Bone marrow (tissue), 2 donors: ENCODE data around the gene IMMT.
"Not testable (repeated sequence)": the region's sequence is repeated elsewhere in the genome, so short reads cannot be mapped to it uniquely, and the experiment has no call there.

Experiments
- DNase-seq, 2 donors: peaks; one replicate each; lab custom pipeline; 2025; lab: John Stamatoyannopoulos, UW

Gene IMMT

DNA sequence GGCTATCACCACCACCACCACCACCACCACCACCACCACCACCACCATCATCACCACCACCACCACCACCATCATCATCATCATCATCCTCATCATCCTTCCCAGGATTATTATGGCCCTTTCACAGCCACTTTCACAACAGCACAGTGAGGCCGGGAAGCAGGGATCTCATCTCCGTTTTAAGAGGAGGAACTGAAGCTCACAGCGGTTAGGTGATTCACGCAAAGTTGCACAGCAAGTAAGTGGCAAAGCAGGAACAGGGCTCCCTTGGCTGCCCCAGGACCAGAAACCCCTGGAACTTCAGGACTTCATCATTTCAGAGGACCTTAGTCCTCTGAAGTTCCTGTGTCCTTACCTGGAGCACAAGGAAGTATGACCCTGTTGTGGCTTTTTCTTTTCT is 30.8 kb upstream of the IMMT start:
- no peak for DNase-seq

DNA sequence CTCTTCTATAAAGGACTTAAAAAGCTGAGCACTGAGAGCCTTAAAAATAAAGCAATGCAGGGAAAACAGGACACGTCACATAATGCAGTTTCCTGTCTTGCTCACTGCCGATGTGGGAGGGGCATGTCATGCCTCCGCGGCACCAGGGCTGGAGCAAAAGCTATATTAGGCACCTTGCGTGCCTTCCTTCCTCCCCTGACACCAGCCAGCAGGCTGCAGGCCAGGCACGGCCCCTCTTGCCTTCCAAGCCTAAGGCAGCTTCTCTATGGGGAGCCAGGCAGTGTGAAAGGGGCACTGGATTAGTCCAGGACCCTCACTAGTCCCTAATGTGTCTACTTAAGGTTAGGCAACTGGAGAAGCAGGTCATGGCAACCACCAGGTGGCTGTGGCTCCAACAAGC is 30.3 kb upstream of the IMMT start:
- peak in 1 of 2 donors; percentile 79 for DNase-seq

DNA sequence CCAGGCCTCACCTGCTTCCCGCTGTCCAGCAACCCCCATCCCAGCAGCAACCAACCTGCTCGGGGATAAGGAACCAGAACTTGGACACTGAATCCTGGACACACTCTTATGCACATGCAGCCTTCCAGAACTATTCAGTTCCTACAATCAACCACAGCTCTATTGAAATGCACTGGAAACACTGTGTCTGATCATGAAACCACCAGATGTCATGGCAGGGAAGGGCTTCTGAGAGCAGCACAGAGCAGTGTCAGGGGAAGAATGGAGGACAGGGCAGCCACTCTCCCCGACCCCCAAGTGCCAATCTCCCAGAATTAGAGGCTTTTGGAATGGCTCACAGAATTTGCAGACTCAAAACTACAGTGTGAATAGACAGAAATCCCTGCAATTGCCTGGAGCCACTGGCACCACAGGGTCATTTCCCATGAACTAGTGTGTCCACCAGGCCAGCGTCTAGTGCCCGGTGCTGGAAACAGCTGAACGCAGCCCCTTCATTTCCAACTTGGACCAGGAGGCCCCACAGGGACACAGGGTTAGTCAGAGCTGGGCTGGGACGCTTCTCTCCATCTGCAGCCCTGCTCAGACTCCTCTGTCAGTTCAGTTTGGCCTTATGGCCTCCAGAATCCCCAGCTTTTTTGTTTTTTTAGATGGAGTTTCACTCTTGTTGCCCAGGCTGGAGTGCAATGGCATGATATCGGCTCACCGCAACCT is 29.5 kb upstream of the IMMT start:
- DNase-seq: no peak

DNA sequence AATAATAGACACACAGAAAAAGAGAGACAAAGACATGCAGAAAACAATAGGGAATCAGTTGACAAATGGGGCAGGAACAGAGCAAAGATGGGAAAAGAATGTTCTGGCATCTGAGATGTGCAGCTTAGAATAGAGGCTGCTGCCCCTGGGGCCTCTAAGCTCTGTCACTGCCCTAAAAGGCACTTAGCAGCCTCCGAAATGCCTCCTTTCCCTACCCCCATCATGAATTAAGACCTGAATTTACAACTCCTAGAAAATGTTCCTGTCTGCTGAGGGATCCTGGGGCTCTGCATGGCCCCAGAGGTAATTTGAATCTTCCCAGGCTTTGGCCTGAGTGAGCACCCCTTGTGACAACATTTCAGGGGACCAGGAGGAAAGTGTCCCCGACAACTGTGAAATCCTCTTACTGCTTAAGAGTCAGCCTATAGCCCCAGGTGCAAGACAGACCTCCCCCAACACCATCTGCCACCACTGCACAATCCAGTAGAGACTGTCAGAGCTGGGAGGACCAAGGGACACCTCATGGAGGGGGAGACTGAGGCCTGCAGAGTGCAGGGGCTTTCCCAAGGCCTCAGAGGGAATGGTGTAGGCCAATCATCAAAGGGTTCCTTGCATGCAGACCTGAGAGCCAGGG is 28.8 kb upstream of the IMMT start:
- DNase-seq: no peak

DNA sequence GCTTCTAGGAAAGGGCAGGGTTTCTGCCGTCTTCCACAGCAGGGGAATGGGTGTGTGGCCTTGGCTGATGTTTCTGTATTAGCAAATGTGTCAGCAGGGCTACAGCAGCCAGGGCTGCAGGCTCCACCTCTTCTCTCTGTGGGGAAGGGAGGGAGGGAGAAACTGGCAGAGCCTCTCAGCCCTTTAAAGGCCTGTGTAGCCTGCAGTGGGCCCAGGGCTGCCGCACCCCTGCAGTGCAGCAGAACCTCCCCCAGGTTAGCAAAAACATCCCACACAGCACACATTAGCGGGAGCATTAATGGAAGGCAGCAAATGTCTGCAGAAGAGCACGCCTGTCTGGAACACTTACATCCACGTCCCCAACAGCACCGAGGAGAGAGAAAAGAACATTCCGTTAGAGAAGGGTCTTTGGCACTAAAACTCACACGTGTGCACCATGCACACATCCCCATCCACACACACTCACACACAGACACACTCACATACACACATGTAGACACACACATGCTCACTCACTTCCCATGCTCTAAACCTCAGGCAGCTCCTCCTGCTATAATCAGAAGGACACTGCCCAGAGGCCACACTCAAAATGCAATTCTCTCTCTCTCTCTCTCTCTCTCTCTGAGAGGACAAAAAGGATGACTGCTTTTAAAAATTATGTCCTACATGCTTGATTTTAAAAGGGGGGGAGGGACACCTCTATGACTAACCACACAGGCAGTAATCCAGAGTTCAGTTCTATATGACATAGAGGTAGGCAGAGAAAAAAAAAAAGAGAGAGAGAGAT is 28.1 kb upstream of the IMMT start:
- no peak for DNase-seq

DNA sequence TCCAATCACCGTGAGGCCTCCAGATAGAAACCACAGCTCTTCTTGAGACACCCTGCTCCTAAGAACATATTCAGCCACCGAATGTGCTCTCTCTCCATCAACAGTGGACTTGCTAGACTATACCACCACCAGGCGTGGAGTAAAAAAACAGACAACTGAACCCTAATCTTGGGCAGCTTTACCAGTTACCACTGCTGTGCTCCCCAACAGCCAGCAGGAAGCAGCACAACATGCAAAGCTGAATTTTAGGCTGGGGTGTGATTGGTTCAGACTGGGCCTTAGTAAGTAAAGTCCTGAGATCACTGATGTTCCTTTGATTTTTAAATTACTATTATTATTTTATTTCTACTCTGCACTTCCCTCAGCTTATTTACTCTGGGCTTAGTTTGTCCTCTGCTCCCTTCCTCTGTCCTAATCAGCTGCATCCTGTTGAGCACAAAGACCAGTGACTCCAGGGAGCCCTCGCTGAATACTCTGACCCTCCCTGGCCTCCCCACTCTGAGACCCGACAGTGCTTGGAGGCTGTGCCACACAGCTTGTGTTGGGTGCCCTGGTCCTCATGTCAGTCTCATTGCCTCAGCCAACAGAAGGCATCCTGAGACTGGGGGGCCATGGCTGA is 25.9 kb upstream of the IMMT start:
- peak in 1 of 2 donors; percentile 79 for DNase-seq

DNA sequence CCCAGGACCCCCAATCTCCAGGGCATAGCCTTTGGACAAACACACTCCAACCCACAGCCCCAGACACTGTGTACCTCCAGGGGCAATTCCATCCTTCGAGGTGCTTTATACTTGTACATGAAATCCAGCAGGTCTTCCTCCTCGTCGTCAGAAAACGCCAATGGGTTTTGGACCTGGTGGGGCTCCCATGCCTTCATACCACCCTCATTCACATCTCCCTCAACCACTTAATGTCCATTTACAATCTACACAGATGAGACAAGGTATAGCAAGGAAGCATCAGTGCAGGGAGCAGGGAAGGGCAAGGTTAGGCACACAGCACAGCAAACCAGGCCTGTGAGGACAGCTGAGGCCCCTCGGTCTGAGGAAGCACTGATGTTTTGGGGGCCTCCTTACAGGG is 24.6 kb upstream of the IMMT start:
- DNase-seq: no peak

DNA sequence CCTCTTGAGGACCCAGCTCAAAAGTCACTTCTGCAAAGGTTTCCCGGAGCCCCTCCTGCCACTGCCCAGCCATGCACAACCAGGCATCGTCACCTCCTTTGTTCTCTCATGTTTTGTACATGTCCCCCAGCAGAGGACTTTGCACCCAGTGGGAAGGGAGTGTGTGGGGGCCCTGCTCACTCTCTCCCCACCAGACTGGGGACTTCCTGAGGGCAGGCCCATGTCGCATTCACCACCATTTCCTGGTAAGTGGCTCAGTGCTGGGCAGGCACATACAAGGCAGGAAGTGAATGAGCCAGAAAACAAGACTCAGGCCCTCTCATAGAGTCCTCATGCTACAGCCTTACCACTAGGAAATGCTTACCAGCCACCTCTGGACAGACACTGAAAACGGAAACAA is 22.9 kb upstream of the IMMT start:
- no peak for DNase-seq

DNA sequence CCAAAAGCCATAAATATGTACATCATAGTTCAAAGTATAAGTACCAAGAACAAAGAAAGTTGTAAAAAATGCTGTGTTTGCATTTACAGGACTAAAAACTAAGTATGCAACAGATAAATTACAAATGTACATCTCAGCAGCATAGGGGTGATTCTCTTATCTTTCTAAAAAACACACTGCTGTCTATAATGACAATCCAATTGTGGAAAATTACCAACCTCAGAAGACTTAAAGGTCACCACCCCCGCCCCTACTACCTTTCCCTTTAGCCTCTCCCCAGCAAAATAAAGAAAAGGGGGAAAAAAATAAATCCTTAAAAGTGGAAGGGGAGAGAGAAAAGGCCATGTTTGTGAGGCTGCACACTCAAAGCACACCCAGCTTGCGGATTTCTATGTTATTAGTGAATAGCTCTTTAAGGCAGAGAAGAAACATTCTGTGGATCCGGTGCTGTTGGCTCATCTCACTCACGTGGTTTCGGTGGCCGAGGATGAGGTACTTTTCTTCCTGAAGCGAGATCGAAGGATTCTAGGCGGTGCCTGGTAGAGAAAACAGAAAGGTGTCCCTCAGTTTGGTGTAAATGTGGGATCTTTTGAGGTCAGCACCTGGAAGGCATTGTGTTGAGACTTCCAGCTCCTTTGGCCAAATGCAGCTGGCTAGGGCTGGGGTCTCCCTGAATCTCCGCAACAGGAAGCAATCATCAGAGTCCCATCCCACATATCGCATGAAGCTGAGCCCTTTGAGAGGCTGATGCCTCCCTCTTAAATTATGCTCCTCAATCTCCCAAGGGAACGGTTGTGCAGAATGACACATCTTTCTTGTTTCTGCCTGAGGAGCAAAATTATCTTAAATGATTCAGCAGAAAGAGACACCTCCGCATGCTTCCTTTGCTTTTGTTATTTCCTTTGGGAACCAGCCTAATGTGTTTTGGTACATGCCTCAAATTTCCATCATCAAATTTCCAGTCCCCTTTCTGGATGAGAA is 21.6 kb upstream of the IMMT start:
- no peak for DNase-seq

DNA sequence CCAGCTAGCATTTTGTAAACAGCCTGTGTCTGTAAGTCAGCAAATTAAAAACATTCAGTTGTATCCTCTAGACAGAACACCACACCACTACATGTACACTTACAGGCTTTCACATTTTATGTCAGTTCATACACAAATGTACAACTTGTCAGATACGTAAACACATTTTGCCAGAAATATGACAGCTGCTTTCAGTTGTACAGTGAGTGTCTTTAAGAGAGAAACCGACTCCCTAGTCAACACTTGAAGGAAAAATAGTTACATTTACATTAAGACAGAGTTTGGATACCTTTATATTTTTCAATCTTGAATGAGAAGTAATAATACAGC is 19.2 kb upstream of the IMMT start:
- DNase-seq: no peak

DNA sequence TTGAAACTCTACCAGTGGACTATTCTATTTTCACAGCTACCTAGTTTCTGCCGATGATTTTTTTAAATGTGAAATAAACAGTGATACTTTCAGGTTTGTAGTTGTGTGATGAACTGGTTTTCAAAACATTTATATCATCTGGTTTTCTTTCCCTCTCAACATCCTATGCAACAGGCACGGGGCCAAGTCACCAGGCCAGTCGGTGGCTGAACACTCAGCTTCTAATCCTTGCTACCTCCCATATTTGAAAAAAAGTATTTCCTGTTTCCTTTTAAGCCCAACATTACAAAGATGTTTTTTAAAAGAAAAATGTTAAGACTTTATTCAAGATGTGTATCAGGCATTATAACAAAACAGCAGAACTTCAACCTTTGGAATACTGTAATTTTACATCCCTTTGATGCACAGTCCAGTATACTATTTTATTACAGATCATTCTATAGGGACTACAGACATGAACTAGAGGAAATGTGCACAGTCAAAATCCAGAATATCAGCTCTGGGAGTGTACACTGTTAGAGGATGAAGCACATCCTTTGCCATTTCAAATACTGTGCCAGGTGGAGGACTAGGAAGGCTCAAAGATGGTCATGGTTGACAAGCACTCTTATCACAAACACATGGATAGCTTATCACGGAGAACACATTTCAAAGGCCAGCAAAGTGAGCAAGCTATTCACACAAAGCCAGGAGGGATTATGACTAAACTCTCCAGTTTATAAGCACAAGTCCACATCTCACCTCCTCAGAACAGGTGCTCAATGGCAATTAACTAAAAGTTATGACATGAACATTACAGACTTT is 18.6 kb upstream of the IMMT start:
- DNase-seq: no peak

DNA sequence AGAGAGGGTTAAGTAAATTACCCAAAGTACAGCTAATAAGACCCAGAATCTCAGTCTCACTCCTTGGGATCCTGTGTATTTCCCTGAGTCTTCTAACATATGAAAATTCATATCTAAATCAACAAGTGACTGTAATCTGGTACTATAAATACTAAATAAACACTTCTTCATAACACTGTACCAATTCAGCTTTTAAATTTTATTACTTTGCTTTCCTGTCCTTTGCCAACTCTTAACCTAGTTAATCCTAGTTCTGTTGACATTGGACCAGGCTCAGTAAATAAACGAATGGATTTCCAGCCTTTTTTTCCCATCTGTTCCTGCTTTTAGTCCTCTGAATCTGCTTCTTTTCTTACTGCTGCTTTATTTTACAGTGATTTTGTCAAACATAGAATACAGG is 17.8 kb upstream of the IMMT start:
- no peak for DNase-seq

DNA sequence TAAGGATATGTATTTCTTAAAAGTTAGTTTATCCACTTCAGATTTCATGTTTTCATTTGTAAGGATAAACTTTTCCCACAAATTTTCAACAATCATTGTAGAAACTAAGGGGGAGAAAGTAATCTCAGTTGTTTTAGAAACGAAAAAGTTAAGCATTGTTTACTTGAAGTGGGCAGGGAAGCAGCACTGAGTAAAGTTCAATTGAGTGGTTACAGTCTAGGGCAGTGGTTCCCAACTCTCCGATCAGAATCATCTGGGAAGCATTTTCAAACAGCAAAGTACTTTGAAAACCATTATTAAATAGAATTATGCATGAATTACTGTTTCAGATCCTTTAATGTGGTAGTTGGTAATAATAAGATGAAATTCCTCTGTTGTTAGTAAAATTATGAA is 16.5 kb upstream of the IMMT start:
- DNase-seq: no peak

DNA sequence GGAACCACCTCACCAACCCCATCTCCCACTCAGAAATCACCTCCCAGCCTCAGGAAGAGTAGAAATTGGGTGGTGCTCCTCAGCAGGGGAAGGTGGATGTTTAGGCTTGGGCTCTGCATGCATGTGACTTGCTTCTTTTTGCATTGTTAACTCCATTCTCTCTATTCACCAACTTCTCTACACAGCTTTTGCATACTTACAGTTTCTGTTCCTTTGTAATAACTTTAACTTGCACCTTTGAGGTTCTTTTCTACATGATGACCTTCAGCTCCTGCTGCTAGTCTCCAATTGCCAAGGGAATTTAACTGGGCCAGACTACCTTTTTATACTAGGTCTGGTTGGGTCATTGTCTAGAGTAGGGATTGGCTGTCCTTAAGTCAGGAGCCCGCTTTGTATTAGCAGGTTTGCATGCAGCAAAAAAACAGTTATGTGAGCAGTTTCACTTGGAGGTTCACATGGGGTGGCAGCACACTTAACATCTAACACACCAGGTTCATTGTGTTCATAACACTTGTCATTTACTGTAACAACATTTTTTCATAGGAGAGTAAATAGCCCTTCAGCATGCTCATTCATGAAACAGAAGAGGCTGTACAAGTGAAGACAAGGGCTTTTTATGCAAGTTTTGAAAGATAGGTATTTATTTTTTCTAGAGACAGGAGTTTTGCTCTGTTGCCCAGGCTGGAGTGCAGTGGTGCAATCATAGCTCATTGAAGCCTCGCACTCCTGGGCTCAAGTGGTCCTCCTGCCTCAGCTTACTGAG is 16.0 kb upstream of the IMMT start:
- no peak for DNase-seq

DNA sequence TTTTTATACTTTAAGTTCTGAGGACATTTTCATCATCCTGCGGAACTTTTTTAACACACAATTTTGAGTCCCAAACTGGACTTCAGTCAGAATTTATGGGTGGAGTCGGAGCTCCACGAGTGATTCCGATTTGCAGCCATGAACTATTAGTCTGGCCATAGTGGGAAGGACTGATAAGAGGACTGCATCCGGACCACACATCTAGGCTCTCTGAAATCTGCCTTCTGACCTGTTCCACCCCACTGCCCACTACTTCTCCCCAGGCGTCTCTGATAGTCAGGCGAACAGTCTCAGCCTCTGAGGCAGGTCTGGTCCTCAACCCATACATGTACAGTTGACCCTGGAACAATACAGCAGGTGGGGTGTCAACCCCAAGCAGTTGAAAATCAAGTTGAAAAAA is 9.2 kb upstream of the IMMT start:
- no peak for DNase-seq

DNA sequence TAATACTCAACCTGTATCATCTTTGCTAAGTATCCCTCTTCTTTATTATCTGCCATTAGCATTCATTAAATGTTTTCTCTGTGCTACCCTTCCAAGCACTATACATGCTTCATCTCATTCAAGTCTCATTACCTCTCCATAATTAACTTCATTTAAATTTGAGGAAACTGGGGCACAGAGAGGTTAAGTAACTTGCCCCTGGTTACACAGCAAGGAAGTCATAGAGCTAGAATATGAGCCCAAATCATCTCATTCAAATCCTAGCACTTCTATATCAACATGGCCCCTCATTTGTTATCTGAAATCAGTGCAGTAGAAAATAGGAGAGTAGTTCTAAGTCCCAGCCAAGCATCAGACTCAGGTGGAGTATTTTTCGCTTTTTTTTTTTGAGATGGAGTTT is 8.4 kb upstream of the IMMT start:
- DNase-seq: no peak

DNA sequence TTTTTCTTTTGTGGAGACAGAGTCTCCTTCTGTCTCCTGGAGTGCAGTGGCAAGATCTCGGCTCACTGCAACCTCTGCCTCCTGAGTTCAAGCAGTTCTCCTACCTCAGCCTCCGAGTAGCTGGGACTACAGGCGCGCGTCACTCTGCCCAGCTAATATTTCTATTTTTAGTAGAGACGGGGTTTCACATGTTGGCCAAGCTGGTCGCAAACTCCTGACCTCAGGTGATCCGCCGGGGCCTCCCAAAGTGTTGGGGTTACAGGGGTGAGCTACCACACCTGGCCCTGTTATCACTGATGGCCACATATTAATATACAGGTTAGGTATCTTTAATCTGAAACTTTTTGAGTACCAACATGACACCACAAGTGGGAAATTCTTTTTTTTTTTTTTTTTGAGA is 7.4 kb upstream of the IMMT start:
- no peak for DNase-seq

DNA sequence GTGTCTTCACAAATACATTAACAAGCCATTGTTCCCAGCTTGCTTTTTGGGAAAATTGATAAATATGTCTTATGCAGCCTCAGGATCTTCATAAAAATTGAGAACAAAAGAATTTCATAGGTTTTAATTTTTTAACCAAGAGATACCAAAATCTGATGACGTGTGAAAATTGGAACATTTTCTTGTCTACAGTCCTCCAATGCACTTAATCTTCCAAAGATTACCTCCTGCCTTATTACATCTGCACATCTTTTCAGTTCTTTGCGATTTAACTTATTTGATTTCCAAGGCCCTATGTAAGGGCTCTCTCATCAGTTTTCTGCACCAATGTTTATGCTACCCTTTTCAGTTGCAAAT is 7.1 kb upstream of the IMMT start:
- DNase-seq: no peak

DNA sequence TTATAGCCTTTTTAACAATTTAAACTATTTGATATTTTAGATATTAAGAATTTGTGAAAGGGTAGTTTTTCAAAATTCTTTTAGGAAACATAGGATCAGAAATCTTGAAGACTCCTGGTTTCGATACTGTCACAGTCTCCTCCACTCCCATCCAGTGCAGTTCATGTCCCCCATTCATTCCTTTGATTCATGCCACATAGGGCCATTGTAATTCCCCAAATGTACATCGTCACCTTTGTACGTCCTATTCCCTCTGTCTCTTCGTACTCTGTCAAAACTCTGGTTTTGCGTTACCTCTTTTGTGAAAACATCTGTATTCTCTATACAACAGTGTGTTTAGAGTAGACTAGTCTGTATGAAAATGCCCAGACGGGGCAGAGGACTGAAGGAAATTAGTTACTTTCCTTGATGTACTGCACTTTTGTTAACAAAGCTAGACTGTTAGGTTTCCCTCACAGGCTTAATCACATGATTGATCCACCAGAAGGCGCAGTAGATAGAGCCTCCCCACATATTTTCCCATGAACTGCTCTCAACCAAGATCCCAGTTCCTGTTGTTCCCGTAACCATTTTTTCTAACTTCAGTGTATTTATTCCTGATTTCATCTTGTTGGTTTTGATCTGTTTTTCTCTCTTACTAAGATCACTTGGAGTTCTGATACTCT is 6.5 kb upstream of the IMMT start:
- no peak for DNase-seq

DNA sequence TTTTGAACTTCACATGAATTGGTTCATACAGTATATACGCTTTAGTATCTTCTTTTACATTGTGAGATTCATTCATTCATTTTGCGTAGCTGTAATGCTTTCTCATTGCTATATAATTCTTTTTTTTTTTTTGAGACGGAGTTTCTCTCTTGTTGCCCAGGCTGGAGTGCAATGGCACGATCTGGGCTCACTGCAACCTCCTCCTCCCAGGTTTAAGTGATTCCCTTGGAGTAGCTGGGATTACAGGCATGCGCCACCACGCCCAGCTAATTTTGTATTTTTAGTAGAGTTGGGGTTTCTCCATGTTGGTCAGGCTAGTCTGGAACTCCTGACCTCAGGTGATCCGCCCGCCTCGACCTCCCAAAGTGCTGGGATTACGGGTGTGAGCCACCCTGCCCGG is 5.3 kb upstream of the IMMT start:
- DNase-seq: not testable (repeated sequence)
